Cardiac fibroblast (primary cell): ENCODE results near the gene HGFAC.

ENCODE experiments used
- DNase-seq, 2 donors: peaks; one replicate each; pipeline versions ENCODE4 v3.0.0 to v3.0.0-alpha.2; 2010; ENCODE audit warnings: low read depth in 2 of 2
- H3K4me3 ChIP-seq, 2 donors: replicated peaks in 1 of 2; 1 replicate in 1 of 2; 2 replicates in 1 of 2; pipeline ENCODE4 v1.5.1; 2011; ENCODE audit warnings: low read depth in 2 of 2, low read length in 2 of 2, mild to moderate bottlenecking in 2 of 2, moderate library complexity in 1 of 2
- TF ChIP-seq, protein P1 (sequence below): IDR thresholded peaks from one replicate; pipeline ENCODE4 v1.5.1; 2011; ENCODE audit warnings: low read depth, mild to moderate bottlenecking, low read length, inconsistent platforms

Gene HGFAC

DNA sequence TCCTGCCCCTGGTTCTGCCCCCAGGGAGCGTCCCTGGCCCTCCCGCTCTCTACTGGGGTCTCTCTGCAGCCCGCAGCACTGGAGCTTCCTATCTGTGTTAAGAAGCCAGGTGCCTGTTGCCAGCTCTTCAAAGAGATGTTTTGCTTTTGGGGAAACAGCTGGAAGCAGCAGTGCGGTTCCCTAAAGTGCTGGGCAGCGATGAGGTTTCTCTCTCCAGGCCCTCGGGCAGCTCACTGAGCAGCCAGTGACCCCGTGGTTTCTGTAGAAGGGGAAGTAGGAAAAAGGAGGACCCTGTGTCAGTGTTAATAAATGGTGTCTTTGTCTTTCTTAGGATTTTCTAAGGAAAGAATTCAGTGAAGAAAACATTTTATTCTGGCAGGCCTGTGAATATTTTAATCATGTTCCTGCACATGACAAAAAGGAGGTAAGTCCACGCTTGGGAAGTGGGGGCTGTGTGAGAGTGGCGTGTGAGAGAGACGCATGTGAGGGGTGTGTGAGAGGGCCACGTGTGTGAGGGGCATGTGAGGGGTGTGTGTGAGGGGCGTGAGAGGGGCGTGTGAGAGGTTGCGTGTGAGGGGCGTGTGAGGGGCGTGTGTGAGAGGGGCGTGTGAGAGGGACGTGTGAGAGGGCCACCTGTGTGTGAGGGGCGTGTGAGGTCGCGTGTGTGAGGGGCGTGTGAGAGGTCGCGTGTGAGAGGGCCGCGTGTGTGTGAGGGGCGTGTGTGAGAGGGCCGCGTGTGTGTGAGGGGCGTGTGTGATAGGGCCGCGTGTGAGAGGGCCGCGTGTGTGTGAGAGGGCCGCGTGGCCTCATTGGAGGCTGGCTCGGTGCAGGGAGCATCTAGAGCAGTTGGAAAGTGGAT, 27.1 kb upstream of the HGFAC start:
- TF ChIP-seq, protein P1, sequence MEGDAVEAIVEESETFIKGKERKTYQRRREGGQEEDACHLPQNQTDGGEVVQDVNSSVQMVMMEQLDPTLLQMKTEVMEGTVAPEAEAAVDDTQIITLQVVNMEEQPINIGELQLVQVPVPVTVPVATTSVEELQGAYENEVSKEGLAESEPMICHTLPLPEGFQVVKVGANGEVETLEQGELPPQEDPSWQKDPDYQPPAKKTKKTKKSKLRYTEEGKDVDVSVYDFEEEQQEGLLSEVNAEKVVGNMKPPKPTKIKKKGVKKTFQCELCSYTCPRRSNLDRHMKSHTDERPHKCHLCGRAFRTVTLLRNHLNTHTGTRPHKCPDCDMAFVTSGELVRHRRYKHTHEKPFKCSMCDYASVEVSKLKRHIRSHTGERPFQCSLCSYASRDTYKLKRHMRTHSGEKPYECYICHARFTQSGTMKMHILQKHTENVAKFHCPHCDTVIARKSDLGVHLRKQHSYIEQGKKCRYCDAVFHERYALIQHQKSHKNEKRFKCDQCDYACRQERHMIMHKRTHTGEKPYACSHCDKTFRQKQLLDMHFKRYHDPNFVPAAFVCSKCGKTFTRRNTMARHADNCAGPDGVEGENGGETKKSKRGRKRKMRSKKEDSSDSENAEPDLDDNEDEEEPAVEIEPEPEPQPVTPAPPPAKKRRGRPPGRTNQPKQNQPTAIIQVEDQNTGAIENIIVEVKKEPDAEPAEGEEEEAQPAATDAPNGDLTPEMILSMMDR, result no peak
- no peak for DNase-seq
- no peak overlapping the region for H3K4me3 ChIP-seq

DNA sequence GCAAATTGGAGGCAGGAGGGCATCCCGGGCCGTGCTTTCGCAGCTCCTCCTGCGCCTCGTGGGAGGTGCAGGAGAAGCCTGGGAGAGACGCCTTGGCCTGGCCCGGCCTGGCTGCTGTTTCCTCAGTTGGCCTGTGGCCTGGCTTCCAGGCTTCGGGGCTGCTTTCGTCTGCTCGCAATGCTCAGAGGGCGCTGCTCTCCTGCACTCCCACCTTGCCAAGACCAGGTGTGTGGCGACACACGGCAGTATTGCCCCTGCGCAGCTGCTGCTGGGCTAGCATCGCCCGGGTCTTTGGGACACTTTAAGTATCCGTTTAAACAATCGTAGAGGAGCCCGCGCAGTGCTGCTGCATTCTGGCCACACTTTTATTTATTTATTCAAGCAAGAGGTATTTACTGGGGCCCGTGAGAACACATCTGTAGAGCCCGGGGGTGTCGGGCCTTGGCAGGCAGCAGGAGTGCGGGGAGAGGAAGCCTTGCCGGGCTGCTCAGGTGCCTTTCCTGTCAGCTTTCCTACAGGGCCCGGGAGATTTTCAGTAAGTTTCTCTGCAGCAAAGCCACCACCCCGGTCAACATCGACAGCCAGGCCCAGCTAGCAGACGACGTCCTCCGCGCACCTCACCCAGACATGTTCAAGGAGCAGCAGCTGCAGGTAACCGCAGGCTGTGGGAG, 26.2 kb upstream of the HGFAC start:
- H3K4me3 ChIP-seq, result no peak overlapping the region
- TF ChIP-seq, protein P1, result no peak
- no peak for DNase-seq

DNA sequence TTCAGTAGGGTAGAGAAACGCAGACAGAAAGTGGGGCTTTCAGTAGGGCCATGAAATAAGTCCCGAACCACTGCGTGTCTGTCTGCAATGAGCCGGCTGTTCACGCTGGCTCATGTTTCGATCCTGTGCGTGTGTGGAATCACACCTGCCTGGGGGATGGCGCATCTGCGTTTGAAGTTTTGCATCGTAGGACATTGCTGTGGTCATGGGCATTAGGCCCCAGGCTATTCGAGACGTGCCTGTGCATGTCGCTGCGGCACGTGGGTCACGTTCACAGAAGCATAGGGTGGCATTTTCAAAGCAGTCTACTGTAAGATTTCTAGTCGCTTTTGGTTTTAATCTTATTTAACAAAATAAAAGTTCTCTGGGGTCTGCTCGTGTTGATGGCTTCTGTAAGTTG, 25.5 kb upstream of the HGFAC start:
- H3K4me3 ChIP-seq, result no peak overlapping the region
- TF ChIP-seq, protein P1, result no peak
- DNase-seq, result no peak

DNA sequence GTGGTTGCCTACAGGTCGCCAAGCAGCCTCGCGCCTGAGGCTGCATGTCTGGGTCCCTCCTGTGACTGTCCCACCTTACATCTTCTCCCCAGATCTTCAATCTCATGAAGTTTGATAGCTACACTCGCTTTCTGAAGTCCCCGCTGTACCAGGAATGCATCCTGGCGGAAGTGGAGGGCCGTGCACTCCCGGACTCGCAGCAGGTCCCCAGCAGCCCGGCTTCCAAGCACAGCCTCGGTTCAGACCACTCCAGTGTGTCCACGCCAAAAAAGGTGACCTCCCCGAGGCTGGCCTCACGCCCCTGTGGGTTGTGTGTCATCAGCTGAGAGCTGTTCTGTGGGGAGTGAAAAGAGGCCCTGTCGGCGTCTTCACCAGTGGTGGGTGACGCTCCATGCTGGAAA, 24.9 kb upstream of the HGFAC start:
- DNase-seq, result no peak
- TF ChIP-seq, protein P1, result no peak
- H3K4me3 ChIP-seq, result no peak overlapping the region

DNA sequence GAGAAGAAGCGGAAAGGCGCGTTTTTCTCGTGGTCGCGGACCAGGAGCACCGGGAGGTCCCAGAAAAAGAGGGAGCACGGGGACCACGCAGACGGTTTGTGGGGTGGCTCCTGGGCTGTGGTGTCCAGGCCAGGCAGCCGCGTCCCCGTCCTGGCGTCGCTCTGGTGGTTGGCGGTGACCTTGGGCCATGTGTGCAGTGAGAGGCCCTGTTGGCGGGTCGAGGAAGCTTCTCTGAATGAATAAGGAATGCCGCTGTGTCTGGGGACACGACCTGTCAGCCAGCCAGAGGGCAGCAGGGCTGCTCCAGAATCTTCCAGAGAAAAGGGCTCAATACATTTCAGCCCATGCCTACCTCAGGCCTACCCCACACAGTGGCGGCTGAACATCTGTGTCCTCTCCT, 24.3 kb upstream of the HGFAC start:
- TF ChIP-seq, protein P1, result no peak
- DNase-seq, result no peak

DNA sequence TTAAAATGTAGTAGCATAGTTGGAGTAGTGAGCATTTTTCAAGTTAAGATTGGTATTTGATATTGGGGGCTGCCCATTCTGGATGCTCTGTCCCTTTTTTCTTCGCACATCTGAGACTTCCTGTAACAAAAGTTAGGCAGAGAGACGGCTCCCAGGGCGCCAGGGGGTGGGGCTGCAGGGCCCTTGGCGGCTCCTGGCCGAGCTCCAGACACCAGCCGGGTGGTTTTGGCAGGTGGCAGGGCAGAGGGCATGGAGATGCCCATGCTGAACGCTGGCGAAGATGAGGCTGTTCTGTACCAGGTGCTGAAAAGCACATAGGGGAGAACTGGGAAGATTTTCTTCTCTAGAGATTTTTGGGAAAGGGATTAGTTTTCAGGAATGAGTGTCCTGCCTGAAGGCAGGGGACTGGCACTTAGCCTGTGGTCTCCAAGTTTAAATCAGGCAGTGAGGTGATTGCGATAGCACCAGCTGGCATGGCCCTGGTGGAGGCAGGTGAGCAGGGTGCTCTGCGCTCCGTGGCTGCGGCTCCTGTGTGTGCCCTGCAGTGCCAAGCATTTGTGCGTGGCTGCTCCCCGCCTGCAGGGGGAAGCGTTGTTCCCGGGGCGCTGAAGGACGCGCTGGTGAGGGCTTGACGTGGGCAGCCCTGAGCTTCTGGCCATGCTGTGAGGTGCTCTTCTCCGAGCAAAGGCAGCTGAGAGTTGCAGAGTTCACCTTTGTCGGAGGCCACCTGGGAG, 23.6 kb upstream of the HGFAC start:
- no peak overlapping the region for H3K4me3 ChIP-seq
- no peak for DNase-seq
- TF ChIP-seq, protein P1, result no peak

More for the DNA sequence above, 24.3 kb upstream of the HGFAC start:
- H3K4me3 ChIP-seq, result no peak overlapping the region
